SK-N-SH (cell line): ENCODE results near the gene ZNF580. TPM values are rescaled to one million over a fixed set of nuclear protein-coding genes. Genes with fewer than 3 reads are reported as not detected.
A peak's percentile ranks its signal among the peaks of the same experiment; 100 is the strongest.

Source experiments
- CTCF ChIA-PET: fragments of 300-600, 350-600 bp; formaldehyde crosslinking; extraction: SDS; loops from one replicate; lab custom pipeline; 2021; lab: Yijun Ruan, JAX
- POLR2A ChIA-PET: fragments of 350-600 bp; sonication (Branson Sonifier 250); formaldehyde crosslinking; extraction: SDS; loops from one replicate; lab custom pipeline; 2020; ENCODE audit warnings: antibody characterized with exemption, inconsistent platforms; lab: Yijun Ruan, JAX
- DNase-seq: peaks from one replicate; pipeline ENCODE4 v3.0.0; 2012
- H2AFZ ChIP-seq: fragments of 200-600 bp; sonication (generic); 2 replicates; pipeline ENCODE4 v1.8.1; 2016; ENCODE audit warnings: antibody characterized with exemption, mild to moderate bottlenecking, low read depth
- H3F3A ChIP-seq: fragments of 200-600 bp; sonication (generic); replicated peaks from 2 replicates; pipeline ENCODE3; 2016; ENCODE audit warnings: antibody characterized with exemption, mild to moderate bottlenecking; ENCODE audit not compliant: insufficient read depth
- H3K27ac ChIP-seq, 2 experiments: fragments of 200-500 bp in 1 of 2; fragments of 200-600 bp in 1 of 2; sonication (Bioruptor generic) in 1 of 2; sonication (generic), shearing (Covaris generic) in 1 of 2; 2 replicates each; pipeline versions ENCODE4 v1.5.1 to v1.6.1; 2014 to 2016; ENCODE audit warnings: low read depth in 2 of 2, inconsistent platforms in 1 of 2, low read length in 1 of 2, mild to moderate bottlenecking in 1 of 2, mixed read lengths in 1 of 2
- H3K27me3 ChIP-seq: fragments of 200-600 bp; sonication (generic), shearing (Covaris generic); 2 replicates; pipeline ENCODE4 v1.6.1; 2016; ENCODE audit warnings: mixed run types; ENCODE audit not compliant: insufficient read depth
- H3K36me3 ChIP-seq, 2 experiments: fragments of 200-500 bp in 1 of 2; fragments of 200-600 bp in 1 of 2; sonication (Bioruptor generic) in 1 of 2; sonication (generic) in 1 of 2; replicated peaks in 1 of 2; 2 replicates each; pipeline versions ENCODE3 to v1.5.1; 2014 to 2016; ENCODE audit warnings: low read length in 1 of 2, mild to moderate bottlenecking in 1 of 2; ENCODE audit not compliant: insufficient read depth in 2 of 2, control insufficient read depth in 1 of 2
- H3K4me1 ChIP-seq, 2 experiments: fragments of 200-500 bp in 1 of 2; fragments of 200-600 bp in 1 of 2; sonication (Bioruptor generic) in 1 of 2; sonication (generic), shearing (Covaris generic) in 1 of 2; 2 replicates each; pipeline versions ENCODE4 v1.5.1 to v1.6.1; 2014 to 2016; ENCODE audit warnings: low read depth in 1 of 2, low read length in 1 of 2, mixed run types in 1 of 2; ENCODE audit not compliant: insufficient read depth in 2 of 2, control insufficient read depth in 1 of 2
- H3K4me2 ChIP-seq: fragments of 200-600 bp; sonication (generic), shearing (Covaris generic); 2 replicates; pipeline ENCODE4 v1.6.1; 2017; ENCODE audit warnings: mixed run types
- H3K4me3 ChIP-seq, 2 experiments: fragments of 200-500 bp in 1 of 2; fragments of 200-600 bp in 1 of 2; sonication (Bioruptor generic) in 1 of 2; sonication (generic), shearing (Covaris generic) in 1 of 2; 2 replicates each; pipeline versions ENCODE4 v1.5.1 to v1.8.1; 2014 to 2016; ENCODE audit warnings: low read depth in 2 of 2, inconsistent platforms in 1 of 2, low read length in 1 of 2, mild to moderate bottlenecking in 1 of 2, mixed read lengths in 1 of 2, moderate library complexity in 1 of 2
- H3K79me2 ChIP-seq: fragments of 200-600 bp; sonication (generic); 2 replicates; pipeline ENCODE4 v1.8.1; 2017; ENCODE audit warnings: mild to moderate bottlenecking; ENCODE audit not compliant: insufficient read depth
- H3K9ac ChIP-seq: fragments of 200-600 bp; sonication (generic); 2 replicates; pipeline ENCODE4 v1.6.1; 2017; ENCODE audit warnings: mixed run types
- H3K9me2 ChIP-seq: fragments of 200-600 bp; sonication (generic); 2 replicates; pipeline ENCODE4 v1.6.1; 2017; ENCODE audit warnings: mixed run types
- H3K9me3 ChIP-seq: fragments of 200-600 bp; sonication (generic); 2 replicates; pipeline ENCODE4 v1.6.1; 2017; ENCODE audit warnings: mixed run types, mild to moderate bottlenecking, moderate library complexity
- H4K20me1 ChIP-seq: fragments of 200-600 bp; sonication (generic); 2 replicates; pipeline ENCODE4 v1.6.1; 2017; ENCODE audit warnings: mild to moderate bottlenecking, mixed run types; ENCODE audit not compliant: insufficient read depth
- CHD2 ChIP-seq: fragments of 150-350 bp; IDR thresholded peaks from 2 replicates; pipeline ENCODE4 v1.6.1; 2018; ENCODE audit warnings: low read length; ENCODE audit not compliant: partially characterized antibody
- CTCF ChIP-seq: fragments of 200-600 bp; sonication (generic); IDR thresholded peaks from 2 replicates; pipeline ENCODE4 v1.6.1; 2017; ENCODE audit warnings: antibody characterized with exemption, mild to moderate bottlenecking, moderate library complexity
- ELF1 ChIP-seq: IDR thresholded peaks from 2 replicates; pipeline ENCODE4 v1.4.0; 2012
- EP300 ChIP-seq, 2 experiments: IDR thresholded peaks; 2 replicates each; pipeline versions ENCODE4 v1.4.0 to v1.6.1; 2012; ENCODE audit warnings: borderline replicate concordance in 1 of 2, low read depth in 1 of 2, low read length in 1 of 2
- EZH2phosphoT487 ChIP-seq: fragments of 200-600 bp; sonication (generic); IDR thresholded peaks from 2 replicates; pipeline ENCODE4 v1.6.1; 2017; ENCODE audit warnings: low read depth, mixed run types, mild to moderate bottlenecking, antibody characterized with exemption, moderate library complexity, borderline replicate concordance
- FOXJ3 ChIP-seq: sonication (generic); formaldehyde crosslinking; IDR thresholded peaks from 2 replicates; pipeline ENCODE4 v1.5.1; 2020; ENCODE audit warnings: mild to moderate bottlenecking, missing genetic modification reagents
- FOXM1 ChIP-seq: IDR thresholded peaks from 2 replicates; pipeline ENCODE4 v1.4.0; 2012; ENCODE audit warnings: low read depth, mild to moderate bottlenecking
- GATA2 ChIP-seq: sonication (generic); formaldehyde crosslinking; IDR thresholded peaks from 2 replicates; pipeline ENCODE4 v1.5.0; 2020; ENCODE audit warnings: mild to moderate bottlenecking, missing genetic modification reagents
- IRF3 ChIP-seq: fragments of 150-350 bp; IDR thresholded peaks from 2 replicates; pipeline ENCODE4 v1.6.1; 2016; ENCODE audit warnings: mild to moderate bottlenecking, low read depth, low read length
- JUND ChIP-seq: IDR thresholded peaks from 2 replicates; pipeline ENCODE4 v1.4.0; 2012
- MAX ChIP-seq: IDR thresholded peaks from 2 replicates; pipeline ENCODE4 v1.4.0; 2012; ENCODE audit warnings: low read depth
- MXI1 ChIP-seq: IDR thresholded peaks from 2 replicates; pipeline ENCODE4 v1.6.1; 2012; ENCODE audit warnings: mild to moderate bottlenecking, low read depth, low read length, improper control_type of control experiment
- NFIC ChIP-seq: IDR thresholded peaks from 2 replicates; pipeline ENCODE4 v1.4.0; 2012; ENCODE audit warnings: borderline replicate concordance
- PBX3 ChIP-seq: IDR thresholded peaks from 2 replicates; pipeline ENCODE4; 2012
- POLR2AphosphoS5 ChIP-seq: IDR thresholded peaks from 2 replicates; pipeline ENCODE4 v1.6.1; 2012; ENCODE audit warnings: low read depth, low read length
- RAD21 ChIP-seq: IDR thresholded peaks from 2 replicates; pipeline ENCODE4 v1.6.1; 2012; ENCODE audit warnings: mild to moderate bottlenecking, low read length
- RCOR1 ChIP-seq: fragments of 150-350 bp; IDR thresholded peaks from 2 replicates; pipeline ENCODE4 v1.6.1; 2017; ENCODE audit warnings: antibody characterized with exemption, low read length
- SIN3A ChIP-seq: IDR thresholded peaks from 2 replicates; pipeline ENCODE4 v1.6.1; 2012; ENCODE audit warnings: low read depth, mild to moderate bottlenecking, low read length, moderate library complexity, borderline replicate concordance
- SMC3 ChIP-seq: IDR thresholded peaks from 2 replicates; pipeline ENCODE4 v1.6.1; 2012; ENCODE audit warnings: low read depth, low read length, improper control_type of control experiment
- TAF1 ChIP-seq: IDR thresholded peaks from 2 replicates; pipeline ENCODE4 v1.6.1; 2012; ENCODE audit warnings: low read depth, mild to moderate bottlenecking, low read length, moderate library complexity, borderline replicate concordance
- TEAD4 ChIP-seq: IDR thresholded peaks from 2 replicates; pipeline ENCODE4 v1.4.0; 2012; ENCODE audit warnings: mild to moderate bottlenecking, borderline replicate concordance; ENCODE audit not compliant: insufficient read depth
- USF1 ChIP-seq: IDR thresholded peaks from 2 replicates; pipeline ENCODE4 v1.4.0; 2012; ENCODE audit warnings: low read depth, borderline replicate concordance
- USF2 ChIP-seq: fragments of 150-350 bp; IDR thresholded peaks from 2 replicates; pipeline ENCODE4 v1.6.1; 2017; ENCODE audit warnings: antibody characterized with exemption, low read length, low read depth, borderline replicate concordance
- YY1 ChIP-seq: IDR thresholded peaks from 2 replicates; pipeline ENCODE4 v1.4.0; 2012; ENCODE audit warnings: low read depth, mild to moderate bottlenecking
- ZBTB33 ChIP-seq: IDR thresholded peaks from 2 replicates; pipeline ENCODE4 v1.4.0; 2012; ENCODE audit warnings: low read depth, borderline replicate concordance
- WGBS: methylation state at CpG from one replicate; pipeline ENCODE4 v1.1.6; 2017; ENCODE audit warnings: low lambda C conversion rate; 5-methylcytosine and 5-hydroxymethylcytosine counted together
- polyA plus RNA-seq, 3 experiments: library from polyadenylated mRNA; depleted of rRNA; stranded (reverse); fragments of >200 nt; gene quantifications; 2 replicates each; pipeline ENCODE4 v1.2.3, GENCODE V29; 2012

ZNF580 gene
- polyA plus RNA-seq, 1 of the 3 experiments (the other 2 are of a cell fraction), result 21.9 TPM

GRCh38 chr19:55638864-55639359 lies 1.9 kb upstream of the ZNF580 start:
- Histone ChIP-seq H3K9me3 (no peaks in the 10 kb centered on the region), H3K36me3 (peaks cover 0 to 6% of the 10 kb centered on the region in 2 experiments), H3K79me2 (peaks cover 86% of the 10 kb centered on the region), H3K27ac (no peak overlapping the region), H3K4me3 (peak overlapping the region in 1 of 2 experiments; percentile 35; a peak in 1 of 4 replicates), H3K27me3 (no peaks in the 10 kb centered on the region), H3F3A (peaks cover 26% of the 10 kb centered on the region), H2AFZ (no peak overlapping the region), H4K20me1 (no peaks in the 10 kb centered on the region), H3K9me2 (no peaks in the 10 kb centered on the region), H3K4me1 (peaks cover 15 to 37% of the 10 kb centered on the region in 2 experiments; a peak in 1 of 4 replicates), H3K4me2 (no peak overlapping the region), H3K9ac (no peak overlapping the region)
- DNase-seq, result peak; percentile 52
- TF ChIP-seq CHD2, result no peak
- TF ChIP-seq PBX3, result no peak
- no peak for TF ChIP-seq TEAD4
- TF ChIP-seq GATA2 (CRISPR knock-in tag), result no peak
- TF ChIP-seq FOXM1, result no peak
- TF ChIP-seq MXI1, result no peak
- no peak for TF ChIP-seq MAX
- TF ChIP-seq ELF1, result no peak
- TF ChIP-seq USF2, result no peak
- TF ChIP-seq FOXJ3 (CRISPR knock-in tag), result no peak
- TF ChIP-seq SMC3, result no peak
- TF ChIP-seq JUND, result no peak
- TF ChIP-seq EZH2phosphoT487, result no peak
- TF ChIP-seq POLR2AphosphoS5, result no peak
- no peak for TF ChIP-seq NFIC
- TF ChIP-seq YY1, result 0 out of 2 replicates have a peak, but pooled peaks have one; percentile 44
- no peak for TF ChIP-seq RAD21
- no peak for TF ChIP-seq USF1
- TF ChIP-seq EP300 (IDR thresholded peaks at IDR 0.05; ENCODE audit: borderline replicate concordance in 1 of 2, low read depth in 1 of 2, low read length in 1 of 2), result no peak
- peak; percentile 64 for TF ChIP-seq CTCF
- TF ChIP-seq TAF1, result 0 out of 2 replicates have a peak, but pooled peaks have one; percentile 4
- no peak for TF ChIP-seq SIN3A
- TF ChIP-seq IRF3, result no peak
- no peak for TF ChIP-seq ZBTB33
- no peak for TF ChIP-seq RCOR1
- ChIA-PET CTCF (interaction anchor here (1.0 to 5.0 kb wide), 7 partner anchors 12 to 461 kb away, joined by 3 to 28 read pairs (median 5); partner anchors contain the start of gene ZNF784), POLR2A (interaction anchor here (0.7 kb wide), 1 partner anchor 16 kb away, joined by 3 read pairs; no protein-coding TSS in a partner anchor)
- 91% methylated on average over 6 of the region's 6 CpGs for WGBS
